ENCODE measurements around the gene LMCD1.

DNA sequence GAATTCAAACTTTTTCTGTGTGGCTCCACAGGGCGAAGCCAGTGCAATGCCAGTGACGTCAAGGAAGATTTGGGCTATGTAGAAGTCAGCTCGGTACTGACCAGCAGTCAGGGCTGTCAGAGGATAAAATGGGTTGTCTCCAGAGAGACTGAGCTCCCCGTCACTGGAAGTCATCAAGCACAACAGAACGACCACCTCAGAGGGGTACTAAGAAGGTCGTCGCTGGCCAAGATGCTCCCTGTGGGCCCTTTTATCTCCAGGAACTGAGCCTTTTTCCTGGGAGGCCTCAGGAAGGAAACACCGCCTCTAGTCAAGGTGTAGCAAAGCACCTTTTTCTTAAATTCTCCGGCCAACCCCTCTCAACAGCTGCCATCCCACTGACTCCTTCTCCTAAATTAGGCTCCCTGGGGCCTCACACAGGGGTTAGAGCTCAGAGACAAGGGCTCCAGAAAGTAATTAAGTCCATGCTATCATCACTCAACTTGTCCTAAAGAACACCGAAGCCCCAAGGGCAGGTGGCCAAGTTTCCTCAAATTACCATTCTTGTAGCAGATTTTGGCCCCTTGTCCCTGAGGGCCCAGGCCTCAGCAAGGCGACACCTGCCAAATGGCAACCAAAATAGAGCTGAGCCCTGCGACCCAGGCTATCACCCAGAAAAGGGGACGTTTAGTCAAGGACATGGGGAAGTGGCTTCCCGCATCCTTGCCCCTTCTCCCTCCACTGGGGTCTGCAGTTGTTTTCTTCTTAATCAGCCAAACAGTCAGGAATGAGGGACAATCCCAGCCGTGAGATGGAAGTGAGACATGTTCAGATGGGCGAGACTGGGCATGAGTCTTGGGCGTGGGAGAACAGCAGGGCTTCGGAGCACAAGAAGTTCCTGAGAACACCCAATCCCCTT lies 94.9 kb downstream of the LMCD1 start:
- TF ChIP-seq, protein P1, sequence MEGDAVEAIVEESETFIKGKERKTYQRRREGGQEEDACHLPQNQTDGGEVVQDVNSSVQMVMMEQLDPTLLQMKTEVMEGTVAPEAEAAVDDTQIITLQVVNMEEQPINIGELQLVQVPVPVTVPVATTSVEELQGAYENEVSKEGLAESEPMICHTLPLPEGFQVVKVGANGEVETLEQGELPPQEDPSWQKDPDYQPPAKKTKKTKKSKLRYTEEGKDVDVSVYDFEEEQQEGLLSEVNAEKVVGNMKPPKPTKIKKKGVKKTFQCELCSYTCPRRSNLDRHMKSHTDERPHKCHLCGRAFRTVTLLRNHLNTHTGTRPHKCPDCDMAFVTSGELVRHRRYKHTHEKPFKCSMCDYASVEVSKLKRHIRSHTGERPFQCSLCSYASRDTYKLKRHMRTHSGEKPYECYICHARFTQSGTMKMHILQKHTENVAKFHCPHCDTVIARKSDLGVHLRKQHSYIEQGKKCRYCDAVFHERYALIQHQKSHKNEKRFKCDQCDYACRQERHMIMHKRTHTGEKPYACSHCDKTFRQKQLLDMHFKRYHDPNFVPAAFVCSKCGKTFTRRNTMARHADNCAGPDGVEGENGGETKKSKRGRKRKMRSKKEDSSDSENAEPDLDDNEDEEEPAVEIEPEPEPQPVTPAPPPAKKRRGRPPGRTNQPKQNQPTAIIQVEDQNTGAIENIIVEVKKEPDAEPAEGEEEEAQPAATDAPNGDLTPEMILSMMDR (IDR thresholded peaks at IDR 0.05), result no peak
- TF ChIP-seq POLR2AphosphoS5 (IDR thresholded peaks at IDR 0.05), result no peak

Measured in sigmoid colon (tissue), 4 donors.